HCT116 (cell line): ENCODE measurements around the gene CTSH. TPM values are rescaled to one million over a fixed set of nuclear protein-coding genes. Genes with fewer than 3 reads are reported as not detected.

ENCODE experiments used
- ATAC-seq: fragments of 200-7000 bp; cut with Tn5 transposase; 2 replicates; pipeline ENCODE4 v1.9.1; 2020; ENCODE audit warnings: mild to moderate bottlenecking, moderate library complexity
- BruUV-seq: library from RNA; stranded (reverse); fragments of 400-500 nt; replicated peaks from 2 replicates; lab custom pipeline; 2021; lab: Mats Ljungman, UMichigan
- CTCF ChIA-PET: fragments of 300-600 bp; sonication (Branson Sonifier 250); formaldehyde crosslinking; loops from one replicate; lab custom pipeline; 2021; ENCODE audit warnings: antibody characterized with exemption; lab: Charles Lee
- POLR2A ChIA-PET: fragments of 300-600, 350-600 bp; sonication (Branson Sonifier 250); formaldehyde crosslinking; loops from one replicate; lab custom pipeline; 2021; ENCODE audit warnings: antibody characterized with exemption; lab: Charles Lee
- RAD21 ChIA-PET, 2 experiments: fragments of 300-600 bp; sonication (Branson Sonifier 250); formaldehyde crosslinking; loops; one replicate each; lab custom pipeline; 2023; ENCODE audit warnings: low total read pairs in 2 of 2; ENCODE audit not compliant: uncharacterized antibody in 2 of 2, unreplicated experiment in 2 of 2, low non-redundant PET in 1 of 2; lab: Charles Lee
- DNase-seq: peaks from one replicate; pipeline ENCODE4 v3.0.0-alpha.2; 2010; ENCODE audit warnings: low read depth, low spot score
- H2AFZ ChIP-seq: fragments of 200-600 bp; shearing (Covaris generic), sonication (generic); 2 replicates; pipeline ENCODE4 v1.6.1; 2017; ENCODE audit warnings: low read depth, mixed run types, mixed read lengths, antibody characterized with exemption, low read length; ENCODE audit not compliant: poor library complexity, severe bottlenecking
- H3K27ac ChIP-seq: 2 replicates; pipeline ENCODE4 v1.5.1; 2012; ENCODE audit warnings: low read depth, low read length
- H3K27me3 ChIP-seq: fragments of 200-600 bp; sonication (generic); 2 replicates; pipeline ENCODE4 v1.6.1; 2016; ENCODE audit warnings: mixed run types, low read length, mixed read lengths; ENCODE audit not compliant: insufficient read depth
- H3K36me3 ChIP-seq, 2 experiments: fragments of 200-500 bp in 1 of 2; fragments of 200-600 bp in 1 of 2; sonication (Bioruptor generic) in 1 of 2; sonication (generic) in 1 of 2; 2 replicates each; pipeline versions ENCODE4 v1.5.1 to v1.6.1; 2014 to 2016; ENCODE audit warnings: low read length in 2 of 2, inconsistent platforms in 1 of 2, mixed read lengths in 1 of 2, mixed run types in 1 of 2; ENCODE audit not compliant: insufficient read depth in 2 of 2, control insufficient read depth in 1 of 2
- H3K4me1 ChIP-seq, 2 experiments: fragments of 200-600 bp in 1 of 2; sonication (generic) in 1 of 2; 2 replicates each; pipeline versions ENCODE4 v1.5.1 to v1.6.1; 2012 to 2017; ENCODE audit warnings: low read length in 2 of 2, inconsistent platforms in 1 of 2, mild to moderate bottlenecking in 1 of 2, mixed read lengths in 1 of 2, mixed run types in 1 of 2, moderate library complexity in 1 of 2; ENCODE audit not compliant: insufficient read depth in 2 of 2, control insufficient read depth in 1 of 2
- H3K4me2 ChIP-seq: fragments of 200-600 bp; sonication (generic); 2 replicates; pipeline ENCODE4 v1.6.1; 2017; ENCODE audit warnings: mixed run types, low read length, mixed read lengths
- H3K4me3 ChIP-seq, 2 experiments: fragments of 200-600 bp in 1 of 2; sonication (generic) in 1 of 2; replicated peaks in 1 of 2; 2 replicates each; pipeline ENCODE4 v1.5.1; 2011 to 2016; ENCODE audit warnings: low read length in 2 of 2, control low read depth in 1 of 2, low read depth in 1 of 2, mild to moderate bottlenecking in 1 of 2, mixed read lengths in 1 of 2, mixed run types in 1 of 2
- H3K79me2 ChIP-seq: fragments of 200-600 bp; sonication (generic); 2 replicates; pipeline ENCODE4 v1.6.1; 2017; ENCODE audit warnings: mild to moderate bottlenecking, mixed run types, low read length, moderate library complexity, mixed read lengths; ENCODE audit not compliant: insufficient read depth
- H3K9ac ChIP-seq: fragments of 200-600 bp; sonication (generic); 2 replicates; pipeline ENCODE4 v1.6.1; 2016; ENCODE audit warnings: low read length, mixed read lengths
- H3K9me2 ChIP-seq: fragments of 200-600 bp; sonication (generic), shearing (Covaris generic); 2 replicates; pipeline ENCODE4 v1.6.1; 2017; ENCODE audit warnings: mixed run types, mild to moderate bottlenecking, moderate library complexity; ENCODE audit not compliant: insufficient read depth
- H3K9me3 ChIP-seq, 2 experiments: fragments of 200-500 bp in 1 of 2; fragments of 200-600 bp in 1 of 2; sonication (Bioruptor generic) in 1 of 2; sonication (generic) in 1 of 2; 2 replicates each; pipeline ENCODE4 v1.6.1; 2014 to 2017; ENCODE audit warnings: low read length in 2 of 2, mixed read lengths in 2 of 2, inconsistent platforms in 1 of 2, low read depth in 1 of 2, mild to moderate bottlenecking in 1 of 2, mixed run types in 1 of 2, moderate library complexity in 1 of 2; ENCODE audit not compliant: control insufficient read depth in 1 of 2, insufficient read depth in 1 of 2
- H4K20me1 ChIP-seq: fragments of 200-600 bp; sonication (generic), shearing (Covaris generic); 2 replicates; pipeline ENCODE4 v1.6.1; 2017; ENCODE audit warnings: mixed run types, mild to moderate bottlenecking, moderate library complexity; ENCODE audit not compliant: insufficient read depth
- ATF3 ChIP-seq: IDR thresholded peaks from 2 replicates; pipeline ENCODE4 v1.6.1; 2012
- CBX3 ChIP-seq: IDR thresholded peaks from 2 replicates; pipeline ENCODE4 v1.6.1; 2012; ENCODE audit warnings: low read depth
- CEBPB ChIP-seq: IDR thresholded peaks from 2 replicates; pipeline ENCODE4 v1.6.1; 2012; ENCODE audit warnings: low read depth
- EGR1 ChIP-seq: IDR thresholded peaks from 2 replicates; pipeline ENCODE4 v1.6.1; 2012; ENCODE audit warnings: low read depth
- EZH2 ChIP-seq: fragments of 200-600 bp; sonication (generic); IDR thresholded peaks from 2 replicates; pipeline ENCODE4 v1.6.1; 2017; ENCODE audit warnings: antibody characterized with exemption, mixed run types
- FOSL1 ChIP-seq: IDR thresholded peaks from 2 replicates; pipeline ENCODE4 v1.6.1; 2012; ENCODE audit warnings: low read depth
- POLR2A ChIP-seq: IDR thresholded peaks from 2 replicates; pipeline ENCODE4 v1.7.0; 2011; ENCODE audit warnings: borderline replicate concordance; ENCODE audit not compliant: insufficient read depth, insufficient read length; ENCODE audit errors: extremely low read depth
- SP1 ChIP-seq: IDR thresholded peaks from 2 replicates; pipeline ENCODE4 v1.6.1; 2012; ENCODE audit warnings: low read depth
- SRF ChIP-seq: IDR thresholded peaks from 2 replicates; pipeline ENCODE4 v1.6.1; 2012; ENCODE audit warnings: low read depth
- ZFX ChIP-seq: fragments of 450-650 bp; IDR thresholded peaks from 2 replicates; pipeline ENCODE4 v1.6.1; 2017
- intact Hi-C: fragments of 100-400 bp; cut with micrococcal nuclease; formaldehyde crosslinking; loops from 2 replicates; pipeline ENCODE4 v1.10.0; 2022
- total RNA-seq: library from RNA; stranded (reverse); gene quantifications from one replicate; pipeline ENCODE4 v1.2.1, GENCODE V29; 2021; ENCODE audit not compliant: unreplicated experiment
- TF ChIP-seq, protein P1 (sequence below): IDR thresholded peaks from 2 replicates; pipeline ENCODE4 v1.6.1; 2012
- TF ChIP-seq, protein P2 (sequence below): IDR thresholded peaks from 2 replicates; pipeline ENCODE4 v1.6.1; 2011; ENCODE audit warnings: mild to moderate bottlenecking, low read length, moderate library complexity; ENCODE audit not compliant: insufficient replicate concordance; ENCODE audit errors: extremely low read depth
- TF ChIP-seq, protein P3 (sequence below): IDR thresholded peaks from 2 replicates; pipeline ENCODE4 v1.6.1; 2012; ENCODE audit warnings: low read depth
- TF ChIP-seq, protein P4 (sequence below), 3 experiments: fragments of 200-600 bp in 1 of 3; sonication (generic) in 1 of 3; IDR thresholded peaks in 2 of 3; conservative IDR thresholded peaks in 1 of 3; 2 replicates each; pipeline ENCODE4 v1.5.1; 2012 to 2017; ENCODE audit warnings: low read depth in 2 of 3, low read length in 2 of 3, antibody characterized with exemption in 1 of 3, borderline replicate concordance in 1 of 3, control low read depth in 1 of 3, mild to moderate bottlenecking in 1 of 3, mixed read lengths in 1 of 3, mixed run types in 1 of 3, moderate library complexity in 1 of 3; ENCODE audit not compliant: insufficient read depth in 1 of 3

Gene CTSH
- total RNA-seq, 1 experiment from 2014 or later = 37.5 TPM

GRCh38 chr15:78893538-78893937, 51.3 kb downstream of the CTSH start:
- Histone ChIP-seq H3K9me3 (no peaks in the 10 kb centered on the region), H3K9ac (no peak overlapping the region), H3K4me2 (no peak overlapping the region), H4K20me1 (no peaks in the 10 kb centered on the region; the same call in 1 of the 2 replicates), H3K9me2 (no peaks in the 10 kb centered on the region), H2AFZ (no peak overlapping the region), H3K4me3 (no peak overlapping the region), H3K36me3 (peaks cover 70 to 79% of the 10 kb centered on the region in 2 experiments), H3K27ac (no peak overlapping the region), H3K27me3 (no peaks in the 10 kb centered on the region), H3K4me1 (no peaks in the 10 kb centered on the region), H3K79me2 (peaks cover 91% of the 10 kb centered on the region)
- CTCF ChIA-PET = no interaction called here
- TF ChIP-seq FOSL1 = no peak
- ATAC-seq = no peak
- POLR2A ChIA-PET = no interaction called here
- RAD21 ChIA-PET = no interaction called here
- intact Hi-C loops = no loop called here
- DNase-seq = no peak
- BruUV-seq = no TSS peak

- Histone ChIP-seq H3K79me2 (peaks cover 99% of the 10 kb centered on the region), H3K9ac (no peak overlapping the region), H3K36me3 (peaks cover 64 to 73% of the 10 kb centered on the region in 2 experiments), H3K9me2 (no peaks in the 10 kb centered on the region), H3K4me1 (no peaks in the 10 kb centered on the region), H3K4me3 (no peak overlapping the region), H4K20me1 (peaks cover 29% of the 10 kb centered on the region; the same call in 1 of the 2 replicates), H3K27ac (no peak overlapping the region), H3K27me3 (no peaks in the 10 kb centered on the region), H2AFZ (no peak overlapping the region), H3K9me3 (no peaks in the 10 kb centered on the region), H3K4me2 (no peak overlapping the region)
- CTCF ChIA-PET = no interaction called here
- intact Hi-C loops = no loop called here
- POLR2A ChIA-PET = no interaction called here
- ATAC-seq (no peak), DNase-seq (no peak)
- RAD21 ChIA-PET = no interaction called here
- BruUV-seq = no TSS peak
- TF ChIP-seq ATF3 = no peak
- TF ChIP-seq, protein P1, sequence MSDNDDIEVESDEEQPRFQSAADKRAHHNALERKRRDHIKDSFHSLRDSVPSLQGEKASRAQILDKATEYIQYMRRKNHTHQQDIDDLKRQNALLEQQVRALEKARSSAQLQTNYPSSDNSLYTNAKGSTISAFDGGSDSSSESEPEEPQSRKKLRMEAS = no peak
- TF ChIP-seq, protein P2, sequence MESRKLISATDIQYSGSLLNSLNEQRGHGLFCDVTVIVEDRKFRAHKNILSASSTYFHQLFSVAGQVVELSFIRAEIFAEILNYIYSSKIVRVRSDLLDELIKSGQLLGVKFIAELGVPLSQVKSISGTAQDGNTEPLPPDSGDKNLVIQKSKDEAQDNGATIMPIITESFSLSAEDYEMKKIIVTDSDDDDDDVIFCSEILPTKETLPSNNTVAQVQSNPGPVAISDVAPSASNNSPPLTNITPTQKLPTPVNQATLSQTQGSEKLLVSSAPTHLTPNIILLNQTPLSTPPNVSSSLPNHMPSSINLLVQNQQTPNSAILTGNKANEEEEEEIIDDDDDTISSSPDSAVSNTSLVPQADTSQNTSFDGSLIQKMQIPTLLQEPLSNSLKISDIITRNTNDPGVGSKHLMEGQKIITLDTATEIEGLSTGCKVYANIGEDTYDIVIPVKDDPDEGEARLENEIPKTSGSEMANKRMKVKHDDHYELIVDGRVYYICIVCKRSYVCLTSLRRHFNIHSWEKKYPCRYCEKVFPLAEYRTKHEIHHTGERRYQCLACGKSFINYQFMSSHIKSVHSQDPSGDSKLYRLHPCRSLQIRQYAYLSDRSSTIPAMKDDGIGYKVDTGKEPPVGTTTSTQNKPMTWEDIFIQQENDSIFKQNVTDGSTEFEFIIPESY = no peak
- TF ChIP-seq CEBPB = no peak
- no peak for TF ChIP-seq POLR2A
- TF ChIP-seq SRF = no peak
- no peak for TF ChIP-seq ZFX
- TF ChIP-seq, protein P3, sequence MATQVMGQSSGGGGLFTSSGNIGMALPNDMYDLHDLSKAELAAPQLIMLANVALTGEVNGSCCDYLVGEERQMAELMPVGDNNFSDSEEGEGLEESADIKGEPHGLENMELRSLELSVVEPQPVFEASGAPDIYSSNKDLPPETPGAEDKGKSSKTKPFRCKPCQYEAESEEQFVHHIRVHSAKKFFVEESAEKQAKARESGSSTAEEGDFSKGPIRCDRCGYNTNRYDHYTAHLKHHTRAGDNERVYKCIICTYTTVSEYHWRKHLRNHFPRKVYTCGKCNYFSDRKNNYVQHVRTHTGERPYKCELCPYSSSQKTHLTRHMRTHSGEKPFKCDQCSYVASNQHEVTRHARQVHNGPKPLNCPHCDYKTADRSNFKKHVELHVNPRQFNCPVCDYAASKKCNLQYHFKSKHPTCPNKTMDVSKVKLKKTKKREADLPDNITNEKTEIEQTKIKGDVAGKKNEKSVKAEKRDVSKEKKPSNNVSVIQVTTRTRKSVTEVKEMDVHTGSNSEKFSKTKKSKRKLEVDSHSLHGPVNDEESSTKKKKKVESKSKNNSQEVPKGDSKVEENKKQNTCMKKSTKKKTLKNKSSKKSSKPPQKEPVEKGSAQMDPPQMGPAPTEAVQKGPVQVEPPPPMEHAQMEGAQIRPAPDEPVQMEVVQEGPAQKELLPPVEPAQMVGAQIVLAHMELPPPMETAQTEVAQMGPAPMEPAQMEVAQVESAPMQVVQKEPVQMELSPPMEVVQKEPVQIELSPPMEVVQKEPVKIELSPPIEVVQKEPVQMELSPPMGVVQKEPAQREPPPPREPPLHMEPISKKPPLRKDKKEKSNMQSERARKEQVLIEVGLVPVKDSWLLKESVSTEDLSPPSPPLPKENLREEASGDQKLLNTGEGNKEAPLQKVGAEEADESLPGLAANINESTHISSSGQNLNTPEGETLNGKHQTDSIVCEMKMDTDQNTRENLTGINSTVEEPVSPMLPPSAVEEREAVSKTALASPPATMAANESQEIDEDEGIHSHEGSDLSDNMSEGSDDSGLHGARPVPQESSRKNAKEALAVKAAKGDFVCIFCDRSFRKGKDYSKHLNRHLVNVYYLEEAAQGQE = no peak
- TF ChIP-seq SP1 = no peak
- no peak for TF ChIP-seq CBX3
- TF ChIP-seq EZH2 = no peak
- TF ChIP-seq, protein P4, sequence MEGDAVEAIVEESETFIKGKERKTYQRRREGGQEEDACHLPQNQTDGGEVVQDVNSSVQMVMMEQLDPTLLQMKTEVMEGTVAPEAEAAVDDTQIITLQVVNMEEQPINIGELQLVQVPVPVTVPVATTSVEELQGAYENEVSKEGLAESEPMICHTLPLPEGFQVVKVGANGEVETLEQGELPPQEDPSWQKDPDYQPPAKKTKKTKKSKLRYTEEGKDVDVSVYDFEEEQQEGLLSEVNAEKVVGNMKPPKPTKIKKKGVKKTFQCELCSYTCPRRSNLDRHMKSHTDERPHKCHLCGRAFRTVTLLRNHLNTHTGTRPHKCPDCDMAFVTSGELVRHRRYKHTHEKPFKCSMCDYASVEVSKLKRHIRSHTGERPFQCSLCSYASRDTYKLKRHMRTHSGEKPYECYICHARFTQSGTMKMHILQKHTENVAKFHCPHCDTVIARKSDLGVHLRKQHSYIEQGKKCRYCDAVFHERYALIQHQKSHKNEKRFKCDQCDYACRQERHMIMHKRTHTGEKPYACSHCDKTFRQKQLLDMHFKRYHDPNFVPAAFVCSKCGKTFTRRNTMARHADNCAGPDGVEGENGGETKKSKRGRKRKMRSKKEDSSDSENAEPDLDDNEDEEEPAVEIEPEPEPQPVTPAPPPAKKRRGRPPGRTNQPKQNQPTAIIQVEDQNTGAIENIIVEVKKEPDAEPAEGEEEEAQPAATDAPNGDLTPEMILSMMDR (IDR thresholded peaks at IDR 0.05 in 2 of 3, conservative IDR thresholded peaks at IDR 0.05 in 1 of 3; ENCODE audit: borderline replicate concordance in 1 of 3, insufficient read depth in 1 of 3, low read depth in 2 of 3, low read length in 2 of 3) = no peak
- no peak for TF ChIP-seq EGR1
Observed at GRCh38 chr15:78889000-78889399, 55.8 kb downstream of the CTSH start.
